GM21529 (cell line): ENCODE measurements around the gene LTC4S.

ENCODE experiments used
- ATAC-seq: cut with Tn5 transposase; IDR thresholded peaks from one replicate; pipeline ENCODE4 v1.9.1; 2021; ENCODE audit not compliant: unreplicated experiment

LTC4S gene

DNA sequence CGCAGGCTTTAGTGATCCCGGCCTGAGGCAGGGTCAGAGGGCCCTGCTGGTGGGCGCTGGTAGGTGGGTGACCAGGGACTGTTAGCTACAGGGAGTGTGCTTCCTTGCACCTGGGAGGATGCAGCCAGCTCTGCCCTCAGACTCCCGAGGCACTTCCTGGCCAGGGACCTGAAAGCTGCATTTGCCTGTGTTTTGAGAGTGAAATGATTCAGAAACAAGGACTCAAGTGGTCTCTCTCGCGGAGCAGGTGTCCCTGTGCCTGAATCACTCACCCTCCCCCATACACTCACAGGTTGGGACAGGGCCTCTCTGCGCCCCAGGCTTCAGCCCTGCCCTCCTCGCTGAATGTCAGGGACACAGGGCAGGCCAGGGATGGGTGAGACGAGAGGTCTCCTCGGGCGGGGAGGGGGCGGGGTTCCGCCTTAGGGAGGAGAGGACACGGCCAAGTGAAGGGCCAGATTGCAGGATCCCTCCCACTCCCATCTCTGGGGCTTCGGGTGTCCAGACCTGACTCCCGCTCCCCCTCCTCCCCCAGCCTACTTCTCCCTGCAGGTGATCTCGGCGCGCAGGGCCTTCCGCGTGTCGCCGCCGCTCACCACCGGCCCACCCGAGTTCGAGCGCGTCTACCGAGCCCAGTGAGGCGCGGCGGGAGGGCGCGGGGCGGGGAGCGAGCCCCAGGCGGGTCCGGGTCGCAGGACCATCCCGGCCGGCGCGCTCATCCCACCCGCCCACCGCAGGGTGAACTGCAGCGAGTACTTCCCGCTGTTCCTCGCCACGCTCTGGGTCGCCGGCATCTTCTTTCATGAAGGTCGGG, 1.5 kb downstream of the LTC4S start:
- ATAC-seq: no peak

DNA sequence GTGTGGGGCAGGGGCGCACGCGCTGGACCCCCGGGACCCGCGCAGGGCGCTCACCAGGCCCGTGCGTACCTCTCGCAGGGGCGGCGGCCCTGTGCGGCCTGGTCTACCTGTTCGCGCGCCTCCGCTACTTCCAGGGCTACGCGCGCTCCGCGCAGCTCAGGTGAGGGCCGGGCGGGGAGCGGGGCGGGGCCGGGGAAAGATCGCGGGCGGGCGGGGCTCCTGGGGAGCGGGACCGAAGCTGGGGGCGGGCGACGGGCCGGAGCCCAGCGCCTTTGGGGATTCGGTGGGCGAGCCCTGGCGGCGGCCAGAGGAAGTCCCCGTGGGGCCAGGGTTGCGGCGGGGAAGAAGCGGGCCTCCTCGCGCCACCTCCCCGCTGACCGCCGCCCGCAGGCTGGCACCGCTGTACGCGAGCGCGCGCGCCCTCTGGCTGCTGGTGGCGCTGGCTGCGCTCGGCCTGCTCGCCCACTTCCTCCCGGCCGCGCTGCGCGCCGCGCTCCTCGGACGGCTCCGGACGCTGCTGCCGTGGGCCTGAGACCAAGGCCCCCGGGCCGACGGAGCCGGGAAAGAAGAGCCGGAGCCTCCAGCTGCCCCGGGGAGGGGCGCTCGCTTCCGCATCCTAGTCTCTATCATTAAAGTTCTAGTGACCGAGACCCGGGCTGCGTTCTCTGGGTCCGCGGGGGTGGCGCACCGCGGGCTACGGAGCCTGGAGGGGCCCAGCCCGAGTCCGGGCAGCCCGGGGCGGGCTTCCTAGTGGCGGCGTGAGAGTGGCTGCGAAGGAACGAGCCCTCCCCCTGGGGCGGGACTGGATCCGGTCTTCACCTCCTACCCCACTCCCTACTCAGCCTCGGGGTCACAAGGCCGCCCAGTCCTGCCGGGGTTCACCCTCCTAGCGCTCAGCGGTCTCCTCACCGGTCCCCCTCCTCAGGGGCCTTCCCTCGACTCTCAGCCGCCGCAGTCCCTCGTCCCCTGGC, 2.4 kb downstream of the LTC4S start:
- peak; percentile 74 for ATAC-seq

DNA sequence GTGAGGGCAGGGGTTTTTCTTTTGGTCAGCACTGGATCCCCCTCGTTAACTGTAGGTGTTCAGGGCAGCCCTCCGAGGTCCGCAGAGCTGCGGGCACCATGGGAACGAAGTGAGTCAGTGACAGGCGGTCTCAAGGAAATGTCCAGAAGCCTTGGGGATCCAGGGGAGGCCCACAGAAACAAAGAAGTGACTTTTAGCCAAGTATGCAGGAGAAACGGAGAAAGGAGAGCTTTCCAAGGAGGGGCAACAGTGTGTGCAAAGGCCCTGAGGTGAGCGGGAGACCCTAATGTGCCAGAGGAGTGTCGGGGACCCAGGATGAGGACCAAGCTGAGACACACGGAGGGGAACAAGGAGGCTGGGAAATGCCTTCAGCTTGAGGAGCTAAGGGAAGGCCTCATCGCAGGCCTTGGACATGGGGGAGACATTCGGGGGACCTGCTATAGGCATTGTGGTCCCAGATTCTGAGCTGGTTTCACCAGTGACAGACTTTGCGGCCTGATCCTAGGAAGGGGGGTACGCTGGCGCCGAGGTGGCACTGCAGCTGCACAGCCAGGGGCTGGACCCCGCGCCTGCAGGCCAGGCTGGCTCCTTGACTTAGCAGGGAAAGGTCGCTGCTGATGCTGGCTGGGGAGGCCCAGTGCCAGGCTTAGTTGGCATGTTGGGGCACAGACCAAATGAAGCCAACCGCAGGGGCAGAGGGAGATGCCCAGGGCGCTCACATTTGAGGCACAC, 3.3 kb downstream of the LTC4S start:
- ATAC-seq: no peak

DNA sequence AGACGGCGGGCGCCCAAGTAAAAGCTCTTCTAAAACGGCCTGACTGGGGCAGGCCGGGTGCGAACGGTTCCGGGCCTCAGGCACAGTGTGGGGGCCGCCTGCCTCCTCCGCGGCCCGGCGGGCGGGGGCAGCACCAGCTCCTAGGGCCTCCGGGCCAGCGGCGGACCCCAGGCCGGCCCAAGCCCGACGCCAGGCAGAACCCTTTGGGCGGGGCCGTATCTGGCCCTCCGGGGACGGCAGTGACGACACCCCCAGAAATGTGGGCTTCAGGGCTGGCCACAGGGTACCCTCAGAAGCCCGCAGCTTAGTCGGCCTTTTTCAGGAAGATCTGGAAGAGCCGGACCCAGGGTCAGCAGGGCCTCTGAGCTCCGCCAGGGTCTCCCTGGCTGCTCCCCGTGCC, 4.0 kb downstream of the LTC4S start:
- no peak for ATAC-seq

DNA sequence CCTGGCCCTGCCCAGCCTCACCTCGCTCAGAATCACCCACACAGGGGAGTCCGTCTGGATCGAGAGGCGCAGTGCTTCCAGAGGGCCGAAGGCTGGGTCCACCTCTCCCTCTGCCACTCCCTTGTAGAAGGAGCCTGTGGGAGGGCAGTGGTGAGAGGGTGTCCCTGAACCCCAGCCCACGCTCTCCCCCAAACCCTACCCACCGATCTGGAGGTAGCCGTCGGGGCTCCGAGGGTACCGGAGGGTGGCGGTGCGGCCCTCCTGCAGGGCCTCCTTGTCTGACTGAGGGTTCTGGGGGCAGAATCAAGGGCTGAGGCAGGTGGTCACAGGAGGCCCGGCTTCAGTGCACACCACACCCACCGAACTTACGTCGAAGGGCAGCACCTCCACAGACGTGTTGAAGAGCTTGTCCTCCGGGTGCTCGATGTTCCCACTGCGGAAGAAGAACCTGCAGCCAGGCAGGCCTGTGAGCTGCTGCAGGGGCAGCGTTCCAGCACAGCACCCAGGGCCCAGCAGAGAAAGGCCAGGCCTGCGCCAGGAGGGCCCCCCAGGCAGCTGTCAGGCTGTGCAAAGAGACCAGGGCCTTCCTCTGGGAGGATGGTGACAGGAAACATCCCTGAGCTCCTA, 4.5 kb downstream of the LTC4S start:
- ATAC-seq: no peak

DNA sequence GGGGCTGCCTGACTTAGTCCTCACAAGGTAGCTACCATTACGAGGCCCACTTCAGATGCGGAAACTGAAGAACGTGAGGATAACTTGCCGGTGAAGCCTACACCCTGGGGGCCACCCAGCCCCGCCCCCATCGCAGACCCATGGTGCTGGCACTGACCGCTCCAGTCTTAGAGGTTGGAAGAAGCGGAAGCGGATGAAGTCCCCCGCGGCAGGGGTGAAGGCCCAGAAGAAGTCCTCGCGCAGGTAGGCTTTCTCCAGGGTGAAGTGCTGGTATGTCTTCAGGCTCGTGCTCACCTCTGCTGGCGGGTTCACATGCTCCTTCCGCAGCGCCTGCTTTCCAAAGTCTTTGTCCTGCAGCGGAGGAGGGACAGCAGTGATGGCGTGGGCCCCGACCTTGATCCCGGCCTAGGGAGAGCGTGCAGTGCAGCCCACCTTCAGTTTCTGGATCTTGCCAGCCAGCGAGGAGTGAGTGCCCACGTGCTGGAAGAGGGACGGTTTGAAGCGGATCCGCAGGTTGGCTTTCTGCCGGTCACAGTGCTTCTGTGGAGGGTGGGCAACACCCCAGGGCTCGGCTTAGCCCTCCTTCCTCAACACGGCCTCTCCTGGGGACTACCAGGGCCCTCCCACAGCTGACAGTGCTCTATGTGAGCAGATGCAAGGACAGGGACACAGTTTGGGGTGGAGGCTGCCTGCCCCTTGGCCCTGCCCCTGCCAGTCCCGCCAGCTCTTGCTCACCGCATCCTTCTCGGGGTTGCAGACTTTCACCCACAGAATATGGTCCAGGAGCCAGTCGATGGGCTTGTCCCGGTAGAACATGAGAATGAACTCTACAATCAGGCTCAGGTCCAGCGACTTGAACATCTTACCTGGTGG, 5.2 kb downstream of the LTC4S start:
- no peak for ATAC-seq

DNA sequence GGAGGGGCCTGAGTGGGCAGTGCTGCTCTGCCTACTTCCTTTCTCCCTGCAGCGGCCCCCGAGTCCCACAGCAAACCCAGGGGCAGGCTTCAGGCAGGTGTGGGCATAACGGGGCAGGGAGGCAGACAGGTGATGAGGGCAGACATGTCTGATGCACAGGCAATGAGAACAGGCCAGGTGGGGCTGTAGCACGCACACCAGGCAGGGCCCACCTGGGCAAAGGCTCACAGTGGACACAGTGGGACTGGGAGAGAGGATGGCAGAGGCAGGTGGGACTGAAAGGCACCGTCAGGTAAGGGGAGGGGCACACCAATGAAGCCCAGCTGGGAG, 5.8 kb downstream of the LTC4S start:
- ATAC-seq: no peak

DNA sequence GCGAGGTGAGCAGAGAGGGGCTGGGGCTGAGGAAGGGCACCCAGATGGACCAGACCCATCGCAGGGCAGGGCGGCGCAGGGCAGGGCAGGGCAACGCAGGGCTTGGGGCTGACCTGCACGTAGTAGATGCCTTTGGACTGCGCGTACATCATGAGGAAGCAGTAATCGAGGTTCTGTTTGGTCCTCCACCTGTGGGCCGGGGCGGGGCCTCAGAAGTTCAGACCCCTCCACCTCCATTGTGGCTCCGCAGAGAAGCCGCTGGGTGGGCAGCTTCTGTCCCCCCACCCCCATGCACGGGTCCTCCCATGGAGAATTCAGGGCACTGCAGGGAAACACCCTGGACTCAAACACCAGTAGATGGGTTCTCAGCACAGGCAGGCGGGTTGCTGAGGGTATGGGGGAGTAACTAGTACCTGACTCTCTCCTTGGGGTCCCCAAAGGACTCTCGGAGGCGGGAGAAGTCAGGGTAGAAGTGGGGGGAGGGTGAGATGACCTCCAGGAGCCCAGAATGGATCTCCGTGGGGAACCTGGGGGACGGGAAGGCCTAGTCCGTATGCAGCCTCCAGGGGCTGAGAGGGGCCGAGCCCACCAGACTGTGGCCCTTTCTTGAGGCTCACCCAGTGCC, 6.4 kb downstream of the LTC4S start:
- no peak for ATAC-seq

DNA sequence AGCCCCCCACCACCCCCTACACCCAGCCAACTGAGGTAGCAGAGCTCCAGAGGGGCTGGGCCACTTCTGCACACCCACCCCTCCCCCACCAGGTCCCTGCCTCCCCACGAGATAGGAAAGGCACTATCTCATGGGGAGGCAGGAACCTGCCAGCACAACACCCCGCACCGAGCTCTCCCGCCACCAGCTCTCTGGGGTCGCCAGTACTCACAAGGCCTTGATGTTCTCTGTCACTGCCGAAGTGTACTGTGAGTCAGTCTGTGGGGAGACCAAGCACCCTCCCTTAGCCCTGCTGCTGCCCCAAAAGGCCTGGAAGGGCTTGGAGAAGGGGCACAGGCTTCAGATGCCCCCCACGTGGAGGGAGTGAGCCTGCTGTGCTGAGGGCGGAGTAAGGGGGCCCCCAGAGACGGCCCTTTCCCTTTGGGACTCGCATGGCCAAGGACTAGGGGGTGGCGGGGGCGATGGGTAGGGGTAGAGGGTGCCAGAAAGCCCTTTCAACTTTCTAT, 7.0 kb downstream of the LTC4S start:
- no peak for ATAC-seq

DNA sequence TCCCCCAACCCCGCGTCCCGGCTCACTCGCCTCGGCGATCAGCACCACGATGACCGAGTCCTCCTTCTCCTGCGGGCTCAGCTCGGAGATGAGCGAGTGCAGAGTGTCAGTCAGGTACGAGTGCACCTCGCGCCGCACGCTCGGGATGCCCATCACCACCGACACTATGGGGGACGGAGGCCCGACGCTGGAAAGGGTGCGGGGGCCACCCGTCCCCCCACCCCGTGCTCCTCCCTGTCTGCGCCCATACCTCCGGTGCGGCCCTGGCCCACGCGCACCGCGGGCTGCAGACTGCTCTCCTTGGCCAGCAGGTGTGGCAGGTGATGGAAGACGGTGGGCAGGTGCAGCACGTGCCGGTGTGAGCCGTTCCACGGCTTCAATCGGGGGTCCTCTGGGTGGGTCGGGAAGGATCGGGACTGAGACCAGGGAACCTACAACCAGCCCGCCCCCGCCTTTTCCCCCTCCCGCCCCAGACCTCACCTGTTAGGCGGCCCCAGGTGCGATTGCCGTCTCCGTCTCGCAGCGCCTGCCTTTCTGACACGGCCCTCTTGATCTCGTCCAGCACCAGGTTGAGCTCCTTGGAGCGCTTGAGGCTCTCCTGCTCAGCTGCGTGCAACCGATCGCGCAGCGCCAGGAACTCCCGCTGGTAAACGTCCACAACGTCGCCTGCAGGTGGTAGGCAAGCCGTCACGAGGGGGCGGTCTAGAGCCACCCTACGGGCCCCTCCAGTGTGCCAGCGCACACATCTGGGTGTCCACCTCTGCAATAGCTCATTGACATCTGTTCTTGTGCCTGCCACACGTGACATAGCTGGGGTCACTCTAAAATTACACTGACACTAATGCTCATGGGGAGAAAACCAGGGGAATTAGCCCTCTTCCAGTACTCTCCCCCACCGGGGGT, 7.8 kb downstream of the LTC4S start:
- ATAC-seq: no peak

DNA sequence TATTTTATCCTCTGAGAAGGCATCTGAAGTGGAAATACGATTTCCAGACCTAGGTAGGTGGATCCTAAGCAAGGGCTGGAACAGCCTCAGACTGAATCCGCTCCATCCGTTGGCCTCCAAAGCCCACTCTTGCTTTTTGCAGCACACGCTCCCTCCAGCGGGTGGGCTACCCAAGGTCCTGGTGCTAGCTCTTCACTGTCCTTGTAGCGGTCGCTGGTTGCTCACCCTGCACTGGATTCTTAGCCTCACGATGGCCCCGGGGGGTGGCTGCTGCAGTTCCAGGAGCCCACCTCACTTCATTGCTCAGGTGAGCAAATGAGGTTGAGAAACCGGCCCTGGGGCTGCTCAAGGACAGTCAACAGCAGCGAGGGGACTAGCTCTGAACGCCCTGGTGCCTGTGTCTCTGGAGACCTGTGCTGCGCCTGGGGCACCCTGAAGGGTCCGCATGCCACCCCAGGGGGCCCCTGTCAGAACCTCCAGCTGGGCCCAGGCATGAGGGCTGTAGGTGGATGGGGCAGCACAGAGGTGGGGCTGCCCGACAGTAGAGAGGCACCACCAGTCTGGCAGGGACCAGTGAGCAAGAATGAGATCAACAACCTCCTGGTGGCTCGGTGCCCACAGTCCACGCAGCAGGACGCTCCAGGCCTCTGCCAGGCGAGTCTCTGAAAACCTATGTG, 8.6 kb downstream of the LTC4S start:
- no peak for ATAC-seq

DNA sequence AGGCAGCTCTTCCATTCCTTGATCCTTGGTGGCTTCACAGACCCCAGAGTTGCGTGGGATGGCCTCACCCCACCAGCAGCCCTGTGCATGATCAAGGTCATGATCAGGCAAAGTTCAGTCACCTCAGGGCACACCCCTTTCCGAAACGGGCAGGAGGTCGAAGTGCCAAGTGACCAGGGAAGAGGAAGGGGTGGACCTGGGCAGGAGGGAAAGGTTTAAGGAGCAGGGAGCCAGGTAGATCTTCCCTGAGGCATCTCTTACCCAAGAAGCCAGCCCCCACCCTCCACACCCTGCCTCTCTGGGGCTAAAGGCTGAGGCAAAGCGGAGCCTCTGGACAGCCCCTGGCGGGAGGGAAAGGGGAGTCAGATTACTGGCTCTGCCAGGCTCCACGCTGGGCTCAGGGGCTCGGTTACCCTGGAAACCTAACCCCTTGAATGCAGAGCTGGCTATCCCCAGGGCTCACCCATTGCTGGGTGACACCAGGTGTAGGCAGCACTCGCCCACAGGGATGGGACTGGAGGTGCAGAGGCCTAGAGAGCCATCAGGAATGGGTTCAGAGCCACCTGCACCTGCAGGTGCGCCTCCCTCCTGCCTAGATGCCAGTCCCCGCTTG, 9.3 kb downstream of the LTC4S start:
- no peak for ATAC-seq

DNA sequence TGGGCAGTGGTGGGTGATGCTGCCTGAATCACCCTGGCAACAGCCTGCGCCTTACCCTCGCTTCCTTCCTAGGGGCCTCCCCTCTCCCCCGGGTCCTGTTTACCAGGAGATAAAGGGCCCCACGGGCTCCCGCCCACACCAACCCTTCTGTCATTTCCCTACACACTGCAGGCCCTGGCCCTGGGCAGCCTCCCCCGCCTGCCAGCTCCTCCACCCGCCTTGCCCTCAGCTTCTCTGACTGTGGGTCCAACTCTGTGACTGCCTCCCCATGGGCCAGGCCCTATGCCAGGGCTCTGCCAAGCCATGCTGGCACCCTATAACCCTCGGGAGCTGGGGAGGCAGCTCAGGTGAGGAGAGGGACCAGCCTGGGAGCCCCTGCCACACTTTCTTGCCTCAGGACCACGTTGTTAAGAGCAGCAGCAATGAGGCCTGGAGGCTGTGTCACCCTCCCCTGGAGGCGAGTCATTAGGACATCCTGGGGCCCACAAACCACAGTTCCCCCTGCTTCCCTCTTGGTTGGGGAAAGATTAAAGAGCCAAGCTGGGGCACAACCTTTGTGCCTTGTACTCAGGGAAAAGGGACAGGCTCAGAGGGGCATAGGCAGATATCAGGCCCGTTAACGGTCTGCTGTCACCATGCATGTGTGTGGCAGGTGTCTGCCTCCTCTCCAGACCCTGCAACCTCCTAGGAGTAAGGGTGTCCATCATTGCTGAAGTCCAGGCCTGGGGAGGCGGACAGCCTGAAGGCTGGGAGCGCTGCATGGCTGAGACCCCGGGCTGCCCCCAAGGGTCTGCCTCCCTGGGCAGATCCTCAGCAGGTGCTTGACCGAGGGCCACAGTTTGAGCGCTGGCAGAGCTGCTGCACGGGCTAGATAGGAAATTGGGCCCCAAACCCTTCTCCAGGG, 10.1 kb downstream of the LTC4S start:
- ATAC-seq: no peak

DNA sequence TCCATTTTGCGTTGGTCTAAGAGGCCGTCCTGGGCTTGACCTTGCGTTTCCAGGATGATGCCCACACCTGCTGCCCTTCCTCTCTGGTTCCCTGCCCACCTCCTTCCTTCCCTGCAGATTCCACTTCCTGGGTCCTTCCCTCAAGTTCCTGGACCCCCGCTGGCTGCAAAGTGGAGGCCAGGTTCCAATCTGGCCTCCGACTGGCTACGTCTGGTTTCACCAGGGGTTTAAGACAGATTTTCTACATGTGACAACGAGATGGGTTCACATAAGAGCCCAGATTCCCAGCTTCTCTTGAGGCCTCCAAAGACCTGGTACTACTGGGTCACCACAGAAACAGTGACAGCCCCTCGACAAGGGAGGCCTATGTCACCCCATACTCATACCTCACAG, 10.8 kb downstream of the LTC4S start:
- no peak for ATAC-seq

DNA sequence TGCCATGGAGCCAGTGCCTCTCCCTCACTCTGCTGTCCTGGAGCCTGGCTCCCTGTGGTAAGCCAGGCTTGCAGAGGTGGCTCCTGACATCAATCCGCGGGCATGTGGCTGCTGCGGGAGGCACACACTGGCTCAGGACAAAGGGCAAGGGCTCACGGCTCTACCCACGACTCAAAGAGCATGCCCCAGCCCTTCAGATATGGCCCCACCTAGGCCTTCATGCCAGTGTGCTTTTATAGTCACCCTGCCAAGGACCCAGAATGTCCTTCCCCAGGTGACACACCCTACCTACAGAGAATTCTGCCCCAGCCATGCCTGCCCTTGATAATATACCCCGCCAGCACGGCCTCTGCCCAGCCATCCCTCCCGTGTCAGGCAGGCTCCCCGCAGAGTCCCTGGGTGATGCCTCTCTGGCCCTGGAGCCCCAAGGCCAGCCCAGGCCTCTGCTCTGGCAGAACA, 11.3 kb downstream of the LTC4S start:
- ATAC-seq: no peak

DNA sequence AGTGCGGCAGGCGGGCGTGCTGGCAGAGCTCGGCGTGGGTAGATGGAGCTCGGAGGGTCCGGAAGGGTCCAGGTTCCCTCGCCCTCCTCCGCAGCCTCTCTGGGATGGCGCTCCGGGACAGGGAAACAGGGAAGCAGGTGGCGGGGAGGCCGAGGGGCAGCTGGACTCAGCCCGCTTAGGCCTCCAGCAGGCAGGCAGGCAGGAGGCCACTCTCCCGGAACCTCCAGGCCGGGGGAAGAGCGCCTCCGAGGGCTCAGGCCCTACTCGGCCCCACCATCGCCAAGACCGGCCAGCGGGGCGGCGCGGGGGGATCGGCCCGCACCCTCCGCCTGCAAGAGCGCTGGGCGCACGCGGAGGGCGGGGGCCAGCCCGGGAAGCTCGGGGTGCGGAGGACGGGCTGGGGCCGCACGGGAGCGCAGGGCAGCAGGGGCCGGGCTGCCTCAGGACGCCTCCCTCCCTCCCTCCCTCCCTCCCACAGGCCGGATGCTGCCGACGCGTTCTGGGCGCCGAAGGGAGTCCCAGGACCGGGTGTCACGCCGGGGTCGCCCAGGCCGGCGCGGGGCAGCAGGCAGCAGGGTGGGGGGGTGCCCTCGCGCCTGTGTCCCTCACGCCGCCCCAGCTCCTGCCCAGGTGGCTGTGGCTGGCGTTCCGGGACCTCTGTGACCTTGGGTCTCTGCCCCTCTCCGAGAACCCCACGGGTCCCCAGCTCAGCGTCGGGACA, 11.9 kb downstream of the LTC4S start:
- peak; percentile 13 for ATAC-seq
